ENCODE data around the gene CMPK1.
"Not testable (repeated sequence)": the region's sequence is repeated elsewhere in the genome, so short reads cannot be mapped to it uniquely, and the experiment has no call there.

GRCh38 chr1:47346979-47347378 lies 13.4 kb downstream of the CMPK1 start:
- TF ChIP-seq, protein P1, sequence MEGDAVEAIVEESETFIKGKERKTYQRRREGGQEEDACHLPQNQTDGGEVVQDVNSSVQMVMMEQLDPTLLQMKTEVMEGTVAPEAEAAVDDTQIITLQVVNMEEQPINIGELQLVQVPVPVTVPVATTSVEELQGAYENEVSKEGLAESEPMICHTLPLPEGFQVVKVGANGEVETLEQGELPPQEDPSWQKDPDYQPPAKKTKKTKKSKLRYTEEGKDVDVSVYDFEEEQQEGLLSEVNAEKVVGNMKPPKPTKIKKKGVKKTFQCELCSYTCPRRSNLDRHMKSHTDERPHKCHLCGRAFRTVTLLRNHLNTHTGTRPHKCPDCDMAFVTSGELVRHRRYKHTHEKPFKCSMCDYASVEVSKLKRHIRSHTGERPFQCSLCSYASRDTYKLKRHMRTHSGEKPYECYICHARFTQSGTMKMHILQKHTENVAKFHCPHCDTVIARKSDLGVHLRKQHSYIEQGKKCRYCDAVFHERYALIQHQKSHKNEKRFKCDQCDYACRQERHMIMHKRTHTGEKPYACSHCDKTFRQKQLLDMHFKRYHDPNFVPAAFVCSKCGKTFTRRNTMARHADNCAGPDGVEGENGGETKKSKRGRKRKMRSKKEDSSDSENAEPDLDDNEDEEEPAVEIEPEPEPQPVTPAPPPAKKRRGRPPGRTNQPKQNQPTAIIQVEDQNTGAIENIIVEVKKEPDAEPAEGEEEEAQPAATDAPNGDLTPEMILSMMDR (conservative IDR thresholded peaks at IDR 0.05; ENCODE audit: low read depth, low read length) = not testable (repeated sequence)
- TF ChIP-seq CEBPB (IDR thresholded peaks at IDR 0.05; ENCODE audit: low read depth, low read length); POLR2A (IDR thresholded peaks at IDR 0.05; ENCODE audit: low read depth, low read length); USF2 (IDR thresholded peaks at IDR 0.05; ENCODE audit: low read depth, low read length); RAD21 (IDR thresholded peaks at IDR 0.05; ENCODE audit: low read length); RCOR1 (IDR thresholded peaks at IDR 0.05; ENCODE audit: insufficient replicate concordance, low read length); FOS (IDR thresholded peaks at IDR 0.05; ENCODE audit: low read depth, low read length); BHLHE40 (IDR thresholded peaks at IDR 0.05; ENCODE audit: low read depth, low read length): not testable (repeated sequence)
